T-helper 17 cell (primary cell): ENCODE results near the gene FURIN. TPM values are rescaled to one million over a fixed set of nuclear protein-coding genes. Genes with fewer than 3 reads are reported as not detected.
A peak's percentile ranks its signal among the peaks of the same experiment; 100 is the strongest.
"Not testable (repeated sequence)": the region's sequence is repeated elsewhere in the genome, so short reads cannot be mapped to it uniquely, and the experiment has no call there.

Experiments
- ATAC-seq: fragments of 150-1000 bp; cut with Tn5 transposase; 2 replicates; pipeline ENCODE4 v1.10.0; 2021; ENCODE audit warnings: mild to moderate bottlenecking, moderate library complexity
- DNase-seq, 3 donors: peaks; one replicate each; pipeline versions ENCODE4 v3.0.0 to v3.0.0-alpha.2; 2020 to 2021
- H3K9me3 ChIP-seq: one replicate; pipeline ENCODE4 v1.7.0; 2013; ENCODE audit warnings: low read length, mild to moderate bottlenecking; ENCODE audit not compliant: control insufficient read depth, poor library complexity, severe bottlenecking
- H3K27ac Mint-ChIP-seq: one replicate; pipeline ENCODE4 v1.8.0; 2022; ENCODE audit warnings: mild to moderate bottlenecking, moderate library complexity, mixed read lengths
- H3K27me3 Mint-ChIP-seq: one replicate; pipeline ENCODE4 v1.8.0; 2022; ENCODE audit warnings: mixed read lengths
- H3K36me3 Mint-ChIP-seq: one replicate; pipeline ENCODE4 v1.8.0; 2022; ENCODE audit warnings: low read depth, mixed read lengths
- H3K4me1 Mint-ChIP-seq: one replicate; pipeline ENCODE4 v1.8.0; 2022; ENCODE audit warnings: mild to moderate bottlenecking, mixed read lengths
- H3K4me3 Mint-ChIP-seq: one replicate; pipeline ENCODE4 v1.8.0; 2022; ENCODE audit warnings: mild to moderate bottlenecking, moderate library complexity, mixed read lengths
- total RNA-seq, 4 donors: library from RNA in 2 of 4; stranded (reverse) in 2 of 4; gene quantifications; one replicate each; pipeline ENCODE4 v1.2.3 and lab custom pipeline; 2022 to 2026

The FURIN gene
- total RNA-seq, 2 donors from 2014 or later, result 133 to 260 TPM

- DNase-seq (no peak), ATAC-seq (no peak)
- peak overlapping the region; percentile 7 for H3K4me3 Mint-ChIP-seq
- H3K36me3 Mint-ChIP-seq, result no peaks in the 10 kb centered on the region
- H3K4me1 Mint-ChIP-seq, result peaks cover 35% of the 10 kb centered on the region
- H3K9me3 ChIP-seq, result no peaks in the 10 kb centered on the region
- H3K27me3 Mint-ChIP-seq, result no peaks in the 10 kb centered on the region
- peak overlapping the region; percentile 89 for H3K27ac Mint-ChIP-seq
Observed at GRCh38 chr15:90834626-90835025, 33.8 kb upstream of the FURIN start.

GRCh38 chr15:90836296-90836871, 32.0 kb upstream of the FURIN start:
- ATAC-seq (no peak), DNase-seq (no peak)
- Mint-ChIP-seq H3K36me3 (no peaks in the 10 kb centered on the region), H3K27ac (peak overlapping the region; percentile 98), H3K4me1 (peaks cover 23% of the 10 kb centered on the region), H3K4me3 (no peak overlapping the region), H3K27me3 (no peaks in the 10 kb centered on the region)
- H3K9me3 ChIP-seq, result no peaks in the 10 kb centered on the region

GRCh38 chr15:90837094-90837493, 31.3 kb upstream of the FURIN start:
- peak overlapping the region; percentile 91 for H3K4me3 Mint-ChIP-seq
- H3K36me3 Mint-ChIP-seq, result no peaks in the 10 kb centered on the region
- no peaks in the 10 kb centered on the region for H3K9me3 ChIP-seq
- peaks cover 26% of the 10 kb centered on the region for H3K4me1 Mint-ChIP-seq
- DNase-seq, result no peak
- no peaks in the 10 kb centered on the region for H3K27me3 Mint-ChIP-seq
- no peak for ATAC-seq
- H3K27ac Mint-ChIP-seq, result peak overlapping the region; percentile 98

GRCh38 chr15:90838139-90838538, 30.2 kb upstream of the FURIN start:
- no peaks in the 10 kb centered on the region for H3K36me3 Mint-ChIP-seq
- ATAC-seq, result peak; percentile 91
- H3K27me3 Mint-ChIP-seq, result no peaks in the 10 kb centered on the region
- H3K9me3 ChIP-seq, result no peaks in the 10 kb centered on the region
- H3K27ac Mint-ChIP-seq, result peak overlapping the region; percentile 98
- DNase-seq, result peak; percentile 82 to 90 (median 90)
- peaks cover 28% of the 10 kb centered on the region for H3K4me1 Mint-ChIP-seq
- H3K4me3 Mint-ChIP-seq, result peak overlapping the region; percentile 91

GRCh38 chr15:90838544-90838943, 29.8 kb upstream of the FURIN start:
- DNase-seq (peak in 2 of 3 donors; percentile 28 to 37), ATAC-seq (peak; percentile 30)
- no peaks in the 10 kb centered on the region for H3K27me3 Mint-ChIP-seq
- H3K36me3 Mint-ChIP-seq, result no peaks in the 10 kb centered on the region
- H3K4me3 Mint-ChIP-seq, result peak overlapping the region; percentile 91
- H3K4me1 Mint-ChIP-seq, result peaks cover 28% of the 10 kb centered on the region
- H3K27ac Mint-ChIP-seq, result peak overlapping the region; percentile 98
- H3K9me3 ChIP-seq, result no peaks in the 10 kb centered on the region

- peak overlapping the region; percentile 91 for H3K4me3 Mint-ChIP-seq
- ATAC-seq (no peak), DNase-seq (no peak)
- peak overlapping the region; percentile 98 for H3K27ac Mint-ChIP-seq
- H3K4me1 Mint-ChIP-seq, result peaks cover 28% of the 10 kb centered on the region
- no peaks in the 10 kb centered on the region for H3K36me3 Mint-ChIP-seq
- no peaks in the 10 kb centered on the region for H3K9me3 ChIP-seq
- H3K27me3 Mint-ChIP-seq, result no peaks in the 10 kb centered on the region
Observed at GRCh38 chr15:90839187-90840071, 29.0 kb upstream of the FURIN start.

- ATAC-seq, result no peak
- no peak for DNase-seq
- Mint-ChIP-seq H3K27me3 (no peaks in the 10 kb centered on the region), H3K4me1 (peaks cover 30% of the 10 kb centered on the region), H3K27ac (peak overlapping the region; percentile 98), H3K4me3 (peak overlapping the region; percentile 91), H3K36me3 (no peaks in the 10 kb centered on the region)
- no peaks in the 10 kb centered on the region for H3K9me3 ChIP-seq
Observed at GRCh38 chr15:90840157-90840855, 28.1 kb upstream of the FURIN start.

- Mint-ChIP-seq H3K4me1 (peaks cover 30% of the 10 kb centered on the region), H3K36me3 (no peaks in the 10 kb centered on the region), H3K4me3 (peak overlapping the region; percentile 33), H3K27ac (peak overlapping the region; percentile 21), H3K27me3 (no peaks in the 10 kb centered on the region)
- ATAC-seq, result no peak
- no peak for DNase-seq
- H3K9me3 ChIP-seq, result no peaks in the 10 kb centered on the region
Observed at GRCh38 chr15:90840954-90841353, 27.4 kb upstream of the FURIN start.

GRCh38 chr15:90844696-90845095, 23.7 kb upstream of the FURIN start:
- Mint-ChIP-seq H3K27ac (peak overlapping the region; percentile 79), H3K4me3 (no peak overlapping the region), H3K4me1 (peaks cover 10% of the 10 kb centered on the region), H3K27me3 (no peaks in the 10 kb centered on the region), H3K36me3 (no peaks in the 10 kb centered on the region)
- no peak for DNase-seq
- no peak for ATAC-seq
- no peaks in the 10 kb centered on the region for H3K9me3 ChIP-seq

- Mint-ChIP-seq H3K27me3 (no peaks in the 10 kb centered on the region), H3K36me3 (no peaks in the 10 kb centered on the region), H3K4me3 (peak overlapping the region; percentile 5), H3K27ac (peak overlapping the region; percentile 79), H3K4me1 (peaks cover 9% of the 10 kb centered on the region)
- DNase-seq (no peak), ATAC-seq (peak; percentile 86)
- no peaks in the 10 kb centered on the region for H3K9me3 ChIP-seq
Observed at GRCh38 chr15:90845201-90845949, 23.0 kb upstream of the FURIN start.

GRCh38 chr15:90849424-90849823, 19.0 kb upstream of the FURIN start:
- not testable (repeated sequence) for H3K4me3 Mint-ChIP-seq, ATAC-seq, H3K27me3 Mint-ChIP-seq, DNase-seq, H3K36me3 Mint-ChIP-seq, H3K9me3 ChIP-seq, H3K27ac Mint-ChIP-seq
- H3K4me1 Mint-ChIP-seq, result peaks cover 34% of the 10 kb centered on the region

- peaks cover 45% of the 10 kb centered on the region for H3K4me1 Mint-ChIP-seq
- ATAC-seq (peak; percentile 67), DNase-seq (peak; percentile 33 to 58 (median 39))
- H3K27me3 Mint-ChIP-seq, result no peaks in the 10 kb centered on the region
- H3K27ac Mint-ChIP-seq, result peak overlapping the region; percentile 98
- H3K4me3 Mint-ChIP-seq, result peak overlapping the region; percentile 82
- peaks cover 2% of the 10 kb centered on the region for H3K36me3 Mint-ChIP-seq
- no peaks in the 10 kb centered on the region for H3K9me3 ChIP-seq
Observed at GRCh38 chr15:90851114-90851513, 17.3 kb upstream of the FURIN start.

GRCh38 chr15:90851940-90852339, 16.4 kb upstream of the FURIN start:
- H3K36me3 Mint-ChIP-seq, result peaks cover 2% of the 10 kb centered on the region
- peaks cover 53% of the 10 kb centered on the region for H3K4me1 Mint-ChIP-seq
- peak overlapping the region; percentile 82 for H3K4me3 Mint-ChIP-seq
- no peak for DNase-seq
- no peaks in the 10 kb centered on the region for H3K27me3 Mint-ChIP-seq
- no peak for ATAC-seq
- H3K27ac Mint-ChIP-seq, result peak overlapping the region; percentile 98
- no peaks in the 10 kb centered on the region for H3K9me3 ChIP-seq
